ENCODE data around the gene ARHGAP33. TPM values are rescaled to one million over a fixed set of nuclear protein-coding genes. Genes with fewer than 3 reads are reported as not detected.
"Not testable (repeated sequence)": the region's sequence is repeated elsewhere in the genome, so short reads cannot be mapped to it uniquely, and the experiment has no call there.

Gene ARHGAP33
- total RNA-seq, 2 donors from 2014 or later = 40.3 to 71.7 TPM

DNA sequence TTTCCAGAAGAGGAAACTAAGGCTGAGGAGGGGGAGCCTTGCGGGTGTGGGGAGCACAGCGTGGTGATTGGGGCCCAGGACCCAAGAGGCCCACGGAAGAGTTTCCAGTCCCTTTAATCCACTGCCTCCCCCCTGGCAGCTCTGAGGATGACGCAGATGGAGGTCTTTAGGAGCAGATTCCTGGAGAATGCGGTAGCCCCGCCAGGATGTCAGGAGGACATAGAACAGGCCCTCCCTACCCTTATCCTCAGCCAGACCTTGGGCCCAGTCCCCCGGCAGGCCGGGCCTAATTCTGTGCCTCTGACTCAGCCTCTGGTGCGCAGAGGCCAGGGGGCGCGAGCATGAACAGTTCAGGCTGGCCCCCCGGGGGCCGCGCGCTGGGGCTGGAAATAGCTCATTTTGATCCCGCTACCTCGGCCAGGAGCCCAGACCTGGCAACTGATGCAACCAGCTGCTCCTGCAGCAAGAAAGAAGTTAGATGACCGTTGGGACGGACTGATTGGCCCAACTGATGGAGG, 18.1 kb upstream of the ARHGAP33 start:
- no peaks in the 10 kb centered on the region for H3K27me3 Mint-ChIP-seq
- peaks cover 18% of the 10 kb centered on the region for H3K36me3 Mint-ChIP-seq (ENCODE audit: low read depth)
- no peak for ATAC-seq (replicated peaks)
- H3K27ac Mint-ChIP-seq = peak overlapping the region; percentile 93
- peak overlapping the region; percentile 86 for H3K4me3 Mint-ChIP-seq
- H3K4me1 Mint-ChIP-seq = peaks cover 14% of the 10 kb centered on the region
- H3K9me3 Mint-ChIP-seq = no peaks in the 10 kb centered on the region

DNA sequence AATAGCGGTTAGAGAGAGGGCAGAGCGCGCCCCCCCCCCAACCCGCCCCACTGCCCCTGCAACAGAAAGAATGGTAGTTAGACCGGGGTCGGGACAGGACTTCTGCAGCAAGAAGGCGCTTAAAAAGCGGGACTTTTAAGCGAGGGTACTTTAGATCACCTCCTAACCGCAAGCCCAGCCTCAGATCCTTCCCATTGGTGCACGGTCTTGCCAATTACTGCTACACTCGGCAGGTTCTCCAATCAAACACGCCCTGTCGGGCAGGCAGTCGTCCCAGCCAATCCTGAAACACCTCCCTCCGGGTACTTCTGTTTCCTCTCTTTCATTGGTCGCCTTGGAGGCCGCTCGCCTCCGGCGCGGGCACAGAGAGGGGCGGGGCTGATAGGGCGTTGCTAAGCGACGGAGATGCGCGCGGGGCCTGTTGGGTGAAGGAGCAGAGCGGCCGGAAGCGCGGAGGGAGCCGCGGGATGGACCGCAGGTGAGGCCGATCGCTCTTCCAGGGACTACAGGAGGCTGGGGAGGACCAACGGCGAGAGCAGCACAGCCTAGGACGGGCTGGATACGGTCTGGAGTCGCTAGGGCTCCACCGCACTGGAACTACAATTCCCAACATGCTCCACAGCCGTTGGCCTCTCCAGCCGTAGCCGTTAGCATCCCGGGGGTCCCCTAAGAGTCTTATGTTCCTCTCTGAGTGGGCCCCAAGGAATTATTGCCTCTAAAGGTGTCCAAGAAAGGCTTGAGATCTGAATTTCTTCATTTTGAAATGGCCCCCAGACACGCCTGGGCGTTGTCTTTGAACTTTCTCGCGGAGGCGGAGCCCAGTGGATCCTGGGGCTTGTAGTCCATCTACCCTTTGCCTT, 17.4 kb upstream of the ARHGAP33 start, which contains the start of gene PROSER3:
PROSER3 (plus strand) TSS at position 428 of the 860 bp plus-strand sequence; CDS start at position 468, 40 bp downstream.
- peak within 1 kb of the TSS; percentile 93 for H3K27ac Mint-ChIP-seq
- H3K27me3 Mint-ChIP-seq = no peaks in the 10 kb centered on the region
- peaks cover 14% of the 10 kb centered on the region for H3K4me1 Mint-ChIP-seq
- H3K36me3 Mint-ChIP-seq (ENCODE audit: low read depth) = peaks cover 22% of the 10 kb centered on the region
- H3K4me3 Mint-ChIP-seq = peak within 1 kb of the TSS; percentile 86
- ATAC-seq (replicated peaks) = peak; percentile 99
- no peaks in the 10 kb centered on the region for H3K9me3 Mint-ChIP-seq

- no peaks in the 10 kb centered on the region for H3K9me3 Mint-ChIP-seq
- H3K27me3 Mint-ChIP-seq = no peaks in the 10 kb centered on the region
- ATAC-seq (replicated peaks) = no peak
- H3K36me3 Mint-ChIP-seq (ENCODE audit: low read depth) = peaks cover 32% of the 10 kb centered on the region
- H3K4me1 Mint-ChIP-seq = peaks cover 14% of the 10 kb centered on the region
- peak overlapping the region; percentile 86 for H3K4me3 Mint-ChIP-seq
- peak overlapping the region; percentile 20 for H3K27ac Mint-ChIP-seq
Measured at GRCh38 chr19:35759697-35760096, 15.7 kb upstream of the ARHGAP33 start.

GRCh38 chr19:35760711-35761349, 14.5 kb upstream of the ARHGAP33 start:
- ATAC-seq (replicated peaks) = no peak
- H3K27me3 Mint-ChIP-seq = no peaks in the 10 kb centered on the region

DNA sequence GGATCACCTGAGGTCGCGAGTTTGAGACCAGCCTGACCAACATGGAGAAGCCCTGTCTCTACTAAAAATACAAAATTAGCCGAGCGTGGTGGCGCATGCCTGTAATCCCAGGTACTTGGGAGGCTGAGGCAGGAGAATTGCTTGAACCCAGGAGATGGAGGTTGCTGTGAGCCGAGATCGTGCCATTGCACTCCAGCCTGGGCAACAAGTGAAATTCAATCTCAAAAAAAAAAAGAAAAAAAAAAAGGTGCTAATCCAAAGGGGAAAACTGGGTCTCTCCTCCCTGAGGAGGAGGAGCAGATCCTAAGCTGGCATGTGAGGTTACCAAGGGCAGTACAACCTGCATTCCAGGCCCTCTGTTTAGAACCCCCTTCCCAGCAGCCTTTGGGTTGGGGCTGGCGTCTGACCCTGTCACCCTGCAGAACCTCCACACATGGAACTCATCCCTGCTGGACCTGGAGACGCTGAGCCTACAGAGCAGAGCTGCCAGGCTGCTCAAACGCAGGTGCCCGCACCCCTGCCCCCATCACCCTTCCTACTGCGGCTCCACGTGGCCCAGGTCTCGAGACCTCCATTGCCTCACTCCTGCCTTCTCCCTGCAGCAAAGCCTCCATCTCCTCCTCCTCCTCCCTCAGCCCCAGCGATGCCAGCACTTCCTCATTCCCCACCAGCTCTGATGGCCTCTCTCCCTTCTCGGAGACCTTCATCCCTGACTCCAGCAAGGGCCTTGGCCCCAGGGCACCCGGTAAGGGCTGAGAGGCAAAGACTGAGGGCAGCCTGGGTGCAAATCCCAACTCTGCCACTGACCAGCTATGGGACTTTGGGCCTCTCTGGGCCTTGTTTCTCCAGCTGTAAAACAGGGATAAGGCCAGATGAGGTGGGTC, 10.7 kb upstream of the ARHGAP33 start:
- peaks cover 39% of the 10 kb centered on the region for H3K36me3 Mint-ChIP-seq (ENCODE audit: low read depth)
- H3K27me3 Mint-ChIP-seq = no peaks in the 10 kb centered on the region
- peaks cover under 1% of the 10 kb centered on the region for H3K4me1 Mint-ChIP-seq
- H3K4me3 Mint-ChIP-seq = no peak overlapping the region
- no peak for ATAC-seq (replicated peaks)
- no peaks in the 10 kb centered on the region for H3K9me3 Mint-ChIP-seq
- no peak overlapping the region for H3K27ac Mint-ChIP-seq

More at GRCh38 chr19:35760711-35761349, 14.5 kb upstream of the ARHGAP33 start:
- Mint-ChIP-seq H3K27ac (no peak overlapping the region), H3K4me1 (peaks cover 9% of the 10 kb centered on the region), H3K9me3 (no peaks in the 10 kb centered on the region), H3K4me3 (no peak overlapping the region), H3K36me3 (ENCODE audit: low read depth) (peaks cover 31% of the 10 kb centered on the region)

- Mint-ChIP-seq H3K27me3 (no peaks in the 10 kb centered on the region), H3K36me3 (ENCODE audit: low read depth) (peaks cover 39% of the 10 kb centered on the region), H3K4me1 (no peaks in the 10 kb centered on the region), H3K9me3 (no peaks in the 10 kb centered on the region), H3K27ac (no peak overlapping the region), H3K4me3 (no peak overlapping the region)
- ATAC-seq (replicated peaks) = no peak
Measured at GRCh38 chr19:35766571-35767104, 8.7 kb upstream of the ARHGAP33 start.

- Mint-ChIP-seq H3K27me3 (no peaks in the 10 kb centered on the region), H3K36me3 (ENCODE audit: low read depth) (peaks cover 31% of the 10 kb centered on the region), H3K27ac (no peak overlapping the region), H3K4me1 (no peaks in the 10 kb centered on the region), H3K9me3 (no peaks in the 10 kb centered on the region), H3K4me3 (no peak overlapping the region)
- no peak for ATAC-seq (replicated peaks)
Measured at GRCh38 chr19:35767288-35768081, 7.9 kb upstream of the ARHGAP33 start.

GRCh38 chr19:35768082-35768421, 7.3 kb upstream of the ARHGAP33 start:
- no peak overlapping the region for H3K27ac Mint-ChIP-seq
- H3K4me1 Mint-ChIP-seq = no peaks in the 10 kb centered on the region
- H3K27me3 Mint-ChIP-seq = no peaks in the 10 kb centered on the region
- no peaks in the 10 kb centered on the region for H3K9me3 Mint-ChIP-seq
- ATAC-seq (replicated peaks) = no peak
- H3K36me3 Mint-ChIP-seq (ENCODE audit: low read depth) = peaks cover 29% of the 10 kb centered on the region
- H3K4me3 Mint-ChIP-seq = no peak overlapping the region

DNA sequence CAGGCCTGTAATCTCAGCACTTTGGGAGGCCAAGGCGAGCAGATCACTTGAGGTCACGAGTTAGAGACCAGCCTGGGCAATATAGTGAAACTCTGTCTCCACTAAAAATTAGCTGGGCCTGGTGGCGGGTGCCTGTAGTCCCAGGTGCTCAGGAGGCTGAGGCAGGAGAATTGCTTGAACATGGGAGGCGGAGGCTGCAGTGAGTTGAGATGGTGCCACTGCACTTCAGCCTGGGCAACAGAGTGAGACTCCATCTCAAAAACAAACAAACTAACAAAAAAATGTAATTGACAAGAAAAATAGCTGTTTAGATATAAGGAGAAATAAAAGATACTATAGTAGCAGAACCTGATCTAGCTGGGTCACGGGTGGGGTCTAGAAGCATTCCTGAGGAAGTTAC, 3.0 kb upstream of the ARHGAP33 start:
- H3K4me1 Mint-ChIP-seq; H3K9me3 Mint-ChIP-seq; H3K27me3 Mint-ChIP-seq; H3K27ac Mint-ChIP-seq; H3K4me3 Mint-ChIP-seq; ATAC-seq (replicated peaks): not testable (repeated sequence)
- peaks cover 13% of the 10 kb centered on the region for H3K36me3 Mint-ChIP-seq (ENCODE audit: low read depth)

DNA sequence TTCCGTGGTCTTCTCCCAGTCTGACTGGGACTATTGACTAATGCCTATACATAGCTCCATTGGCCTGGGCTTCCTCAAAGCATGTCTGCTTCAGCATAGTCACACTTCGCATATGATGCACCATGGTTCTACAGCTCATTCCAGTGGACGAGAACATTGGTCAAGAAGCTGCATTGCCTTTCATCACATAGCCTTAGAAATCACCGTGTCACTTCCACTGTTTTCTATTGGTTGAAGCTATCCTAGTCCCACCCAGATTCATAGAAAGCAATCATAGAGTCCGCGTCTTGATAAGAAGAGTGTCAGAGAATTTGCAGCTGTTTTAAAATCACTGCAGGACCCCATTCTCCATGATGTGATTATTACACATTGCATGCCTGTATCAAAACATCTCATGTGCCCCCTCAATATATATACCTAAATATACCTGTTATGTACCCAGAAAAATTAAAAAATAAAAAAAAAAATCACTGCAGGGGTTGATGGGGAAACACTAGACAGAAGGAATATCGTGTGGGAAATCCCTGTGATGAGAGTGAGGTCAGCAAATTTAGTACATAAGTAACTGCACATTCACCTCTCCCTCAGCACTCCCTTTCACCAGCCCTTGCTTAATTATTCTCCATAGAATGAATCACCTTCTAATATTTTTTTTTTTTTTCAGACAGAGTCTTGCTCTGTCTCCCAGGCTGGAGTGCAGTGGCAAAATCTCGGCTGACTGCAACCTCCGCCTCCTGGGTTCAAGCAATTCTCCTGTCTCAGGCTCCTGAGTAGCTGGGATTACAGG, 2.2 kb upstream of the ARHGAP33 start:
- H3K4me3 Mint-ChIP-seq = no peak overlapping the region
- no peak overlapping the region for H3K27ac Mint-ChIP-seq
- H3K4me1 Mint-ChIP-seq = peaks cover 9% of the 10 kb centered on the region
- H3K36me3 Mint-ChIP-seq (ENCODE audit: low read depth) = peaks cover 11% of the 10 kb centered on the region
- H3K9me3 Mint-ChIP-seq = no peaks in the 10 kb centered on the region
- no peak for ATAC-seq (replicated peaks)
- H3K27me3 Mint-ChIP-seq = no peaks in the 10 kb centered on the region

- Mint-ChIP-seq H3K36me3 (ENCODE audit: low read depth) (no peaks in the 10 kb centered on the region), H3K9me3 (no peaks in the 10 kb centered on the region), H3K4me3 (peak overlapping the region; percentile 81), H3K27me3 (no peaks in the 10 kb centered on the region), H3K27ac (no peak overlapping the region), H3K4me1 (peaks cover 9% of the 10 kb centered on the region)
- no peak for ATAC-seq (replicated peaks)
Measured at GRCh38 chr19:35774274-35775045, 904 bp upstream of the ARHGAP33 start.

- Mint-ChIP-seq H3K9me3 (no peaks in the 10 kb centered on the region), H3K4me1 (peaks cover 9% of the 10 kb centered on the region), H3K27ac (no peak overlapping the region), H3K4me3 (peak overlapping the region; percentile 81), H3K27me3 (no peaks in the 10 kb centered on the region), H3K36me3 (ENCODE audit: low read depth) (no peaks in the 10 kb centered on the region)
- no peak for ATAC-seq (replicated peaks)
Measured at GRCh38 chr19:35775046-35775297, 392 bp upstream of the ARHGAP33 start.

Measured in activated T-helper 17 cell treated with anti-CD3 and anti-CD28 coated beads, Interleukin-2, amount 50 U/mL, for 72 hours (primary cell).